ENCODE measurements around the gene NCAPH2.

NCAPH2 gene

DNA sequence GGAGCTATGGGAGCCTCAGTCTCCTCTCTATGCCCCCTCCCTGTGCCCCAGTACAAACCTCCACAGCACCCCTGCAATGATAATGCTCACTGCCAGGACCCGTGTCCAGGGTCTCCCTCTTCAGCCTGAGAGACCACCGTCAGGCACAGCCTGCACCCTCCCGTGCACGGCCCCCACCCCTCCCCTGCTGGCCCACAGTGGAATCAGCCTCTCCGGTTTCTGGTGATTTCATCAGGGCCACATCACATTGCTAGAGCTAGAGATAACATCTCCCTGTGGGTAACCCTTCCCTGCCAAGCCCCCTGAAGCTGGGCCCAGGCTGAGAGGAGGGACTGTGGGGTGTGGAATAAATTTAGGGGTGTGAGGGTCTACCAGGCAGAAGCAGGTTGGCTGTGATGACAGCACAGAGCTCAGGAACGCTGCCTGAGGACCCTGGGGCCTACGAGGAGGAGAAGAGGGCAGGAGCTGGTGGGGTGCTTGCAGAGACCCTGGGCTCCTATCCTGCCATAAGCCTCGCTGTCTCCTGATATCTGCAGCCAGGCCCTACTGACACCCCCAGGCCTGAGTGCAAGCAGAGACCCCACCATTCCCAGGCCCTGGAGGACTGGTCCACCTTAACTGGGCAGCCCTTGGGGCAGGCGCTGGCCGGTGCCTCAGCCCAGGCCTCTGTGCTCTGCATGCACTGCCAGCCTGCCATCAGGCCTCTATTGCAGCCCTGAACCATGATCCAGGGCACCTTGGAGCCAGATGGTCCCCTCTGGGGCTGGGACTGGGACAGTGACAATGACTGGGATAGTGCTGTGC lies 37.7 kb downstream of the NCAPH2 start, which contains the start of gene KLHDC7B:
KLHDC7B (plus strand) TSS at position 378 of the 804 bp plus-strand sequence; CDS start at position 723, 345 bp downstream.
- no peak within 1 kb of the TSS for H3K4me3 ChIP-seq (ENCODE audit: low read depth, low read length)
- ChIA-PET POLR2A (interaction anchor here (0.7 to 1.8 kb wide), 4 partner anchors 17 to 79 kb away, joined by 3 to 8 read pairs (median 4); partner anchors contain the start of genes LMF2, NCAPH2, SCO2 and SYCE3), CTCF (interaction anchor here (0.6 to 1.6 kb wide), 5 partner anchors 14 to 62 kb away, joined by 3 to 10 read pairs (median 4); partner anchors contain the start of genes SCO2 and SYCE3)
- H3K36me3 ChIP-seq (ENCODE audit: control insufficient read depth in 2 of 2, insufficient read depth in 1 of 2, low read length in 2 of 2): no peaks in the 10 kb centered on the region
- H3K27ac ChIP-seq (ENCODE audit: extremely low read depth, low read depth, low read length): 0 out of 2 replicates have a peak within 1 kb of the TSS, but pooled peaks have one; percentile 19
- H3K4me1 ChIP-seq (ENCODE audit: control insufficient read depth, insufficient read depth, low read length): 0 out of 2 replicates have a peak, but pooled peaks cover 2% of the 10 kb centered on the region
- no peaks in the 10 kb centered on the region for H3K9me3 ChIP-seq (ENCODE audit: control insufficient read depth, insufficient read depth, low read depth, low read length)
- TF ChIP-seq ZNF394 (tag by site-specific recombination; IDR thresholded peaks at IDR 0.05; ENCODE audit: borderline replicate concordance): no peak
- peak; percentile 43; the same call in 1 of the 2 replicates for TF ChIP-seq ZEB2 (tag by site-specific recombination; IDR thresholded peaks at IDR 0.05)
- TF ChIP-seq ZNF292 (tag by site-specific recombination; IDR thresholded peaks at IDR 0.05; ENCODE audit: borderline replicate concordance, low read depth): no peak
- TF ChIP-seq ZNF239 (tag by site-specific recombination; IDR thresholded peaks at IDR 0.05): no peak
- TF ChIP-seq SP7 (tag by site-specific recombination; IDR thresholded peaks at IDR 0.05): no peak
- TF ChIP-seq ZXDB (tag by site-specific recombination; IDR thresholded peaks at IDR 0.05): no peak
- peak; percentile 86 for TF ChIP-seq ZNF335 (tag by site-specific recombination; conservative IDR thresholded peaks at IDR 0.05)
- TF ChIP-seq ZSCAN30 (tag by site-specific recombination; IDR thresholded peaks at IDR 0.05): no peak
- no peak for TF ChIP-seq ZNF174 (tag by site-specific recombination; IDR thresholded peaks at IDR 0.05)
- TF ChIP-seq, protein P1, sequence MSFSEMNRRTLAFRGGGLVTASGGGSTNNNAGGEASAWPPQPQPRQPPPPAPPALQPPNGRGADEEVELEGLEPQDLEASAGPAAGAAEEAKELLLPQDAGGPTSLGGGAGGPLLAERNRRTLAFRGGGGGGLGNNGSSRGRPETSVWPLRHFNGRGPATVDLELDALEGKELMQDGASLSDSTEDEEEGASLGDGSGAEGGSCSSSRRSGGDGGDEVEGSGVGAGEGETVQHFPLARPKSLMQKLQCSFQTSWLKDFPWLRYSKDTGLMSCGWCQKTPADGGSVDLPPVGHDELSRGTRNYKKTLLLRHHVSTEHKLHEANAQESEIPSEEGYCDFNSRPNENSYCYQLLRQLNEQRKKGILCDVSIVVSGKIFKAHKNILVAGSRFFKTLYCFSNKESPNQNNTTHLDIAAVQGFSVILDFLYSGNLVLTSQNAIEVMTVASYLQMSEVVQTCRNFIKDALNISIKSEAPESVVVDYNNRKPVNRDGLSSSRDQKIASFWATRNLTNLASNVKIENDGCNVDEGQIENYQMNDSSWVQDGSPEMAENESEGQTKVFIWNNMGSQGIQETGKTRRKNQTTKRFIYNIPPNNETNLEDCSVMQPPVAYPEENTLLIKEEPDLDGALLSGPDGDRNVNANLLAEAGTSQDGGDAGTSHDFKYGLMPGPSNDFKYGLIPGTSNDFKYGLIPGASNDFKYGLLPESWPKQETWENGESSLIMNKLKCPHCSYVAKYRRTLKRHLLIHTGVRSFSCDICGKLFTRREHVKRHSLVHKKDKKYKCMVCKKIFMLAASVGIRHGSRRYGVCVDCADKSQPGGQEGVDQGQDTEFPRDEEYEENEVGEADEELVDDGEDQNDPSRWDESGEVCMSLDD (tag by site-specific recombination; IDR thresholded peaks at IDR 0.05): no peak; the same call in 1 of the 2 replicates
- TF ChIP-seq, protein P2, sequence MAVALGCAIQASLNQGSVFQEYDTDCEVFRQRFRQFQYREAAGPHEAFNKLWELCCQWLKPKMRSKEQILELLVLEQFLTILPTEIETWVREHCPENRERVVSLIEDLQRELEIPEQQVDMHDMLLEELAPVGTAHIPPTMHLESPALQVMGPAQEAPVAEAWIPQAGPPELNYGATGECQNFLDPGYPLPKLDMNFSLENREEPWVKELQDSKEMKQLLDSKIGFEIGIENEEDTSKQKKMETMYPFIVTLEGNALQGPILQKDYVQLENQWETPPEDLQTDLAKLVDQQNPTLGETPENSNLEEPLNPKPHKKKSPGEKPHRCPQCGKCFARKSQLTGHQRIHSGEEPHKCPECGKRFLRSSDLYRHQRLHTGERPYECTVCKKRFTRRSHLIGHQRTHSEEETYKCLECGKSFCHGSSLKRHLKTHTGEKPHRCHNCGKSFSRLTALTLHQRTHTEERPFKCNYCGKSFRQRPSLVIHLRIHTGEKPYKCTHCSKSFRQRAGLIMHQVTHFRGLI (tag by site-specific recombination; IDR thresholded peaks at IDR 0.05): no peak
- no peak for TF ChIP-seq ZNF221 (tag by site-specific recombination; IDR thresholded peaks at IDR 0.05; ENCODE audit: borderline replicate concordance)
- TF ChIP-seq, protein P3, sequence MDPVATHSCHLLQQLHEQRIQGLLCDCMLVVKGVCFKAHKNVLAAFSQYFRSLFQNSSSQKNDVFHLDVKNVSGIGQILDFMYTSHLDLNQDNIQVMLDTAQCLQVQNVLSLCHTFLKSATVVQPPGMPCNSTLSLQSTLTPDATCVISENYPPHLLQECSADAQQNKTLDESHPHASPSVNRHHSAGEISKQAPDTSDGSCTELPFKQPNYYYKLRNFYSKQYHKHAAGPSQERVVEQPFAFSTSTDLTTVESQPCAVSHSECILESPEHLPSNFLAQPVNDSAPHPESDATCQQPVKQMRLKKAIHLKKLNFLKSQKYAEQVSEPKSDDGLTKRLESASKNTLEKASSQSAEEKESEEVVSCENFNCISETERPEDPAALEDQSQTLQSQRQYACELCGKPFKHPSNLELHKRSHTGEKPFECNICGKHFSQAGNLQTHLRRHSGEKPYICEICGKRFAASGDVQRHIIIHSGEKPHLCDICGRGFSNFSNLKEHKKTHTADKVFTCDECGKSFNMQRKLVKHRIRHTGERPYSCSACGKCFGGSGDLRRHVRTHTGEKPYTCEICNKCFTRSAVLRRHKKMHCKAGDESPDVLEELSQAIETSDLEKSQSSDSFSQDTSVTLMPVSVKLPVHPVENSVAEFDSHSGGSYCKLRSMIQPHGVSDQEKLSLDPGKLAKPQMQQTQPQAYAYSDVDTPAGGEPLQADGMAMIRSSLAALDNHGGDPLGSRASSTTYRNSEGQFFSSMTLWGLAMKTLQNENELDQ (tag by site-specific recombination; IDR thresholded peaks at IDR 0.05; ENCODE audit: low read depth): no peak
- TF ChIP-seq ZNF132 (tag by site-specific recombination; IDR thresholded peaks at IDR 0.05; ENCODE audit: borderline replicate concordance): no peak
- TF ChIP-seq, protein P4, sequence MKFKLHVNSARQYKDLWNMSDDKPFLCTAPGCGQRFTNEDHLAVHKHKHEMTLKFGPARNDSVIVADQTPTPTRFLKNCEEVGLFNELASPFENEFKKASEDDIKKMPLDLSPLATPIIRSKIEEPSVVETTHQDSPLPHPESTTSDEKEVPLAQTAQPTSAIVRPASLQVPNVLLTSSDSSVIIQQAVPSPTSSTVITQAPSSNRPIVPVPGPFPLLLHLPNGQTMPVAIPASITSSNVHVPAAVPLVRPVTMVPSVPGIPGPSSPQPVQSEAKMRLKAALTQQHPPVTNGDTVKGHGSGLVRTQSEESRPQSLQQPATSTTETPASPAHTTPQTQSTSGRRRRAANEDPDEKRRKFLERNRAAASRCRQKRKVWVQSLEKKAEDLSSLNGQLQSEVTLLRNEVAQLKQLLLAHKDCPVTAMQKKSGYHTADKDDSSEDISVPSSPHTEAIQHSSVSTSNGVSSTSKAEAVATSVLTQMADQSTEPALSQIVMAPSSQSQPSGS (tag by site-specific recombination; IDR thresholded peaks at IDR 0.05; ENCODE audit: low read depth): no peak
- no peak for TF ChIP-seq KLF8 (tag by site-specific recombination; IDR thresholded peaks at IDR 0.05)
- no peak for TF ChIP-seq ZNF426 (tag by site-specific recombination; IDR thresholded peaks at IDR 0.05)
- 0 out of 2 replicates have a peak, but pooled peaks have one; percentile 36 for TF ChIP-seq KLF16 (tag by site-specific recombination; IDR thresholded peaks at IDR 0.05)
- no peak for TF ChIP-seq ZNF23 (tag by site-specific recombination; IDR thresholded peaks at IDR 0.05; ENCODE audit: borderline replicate concordance)
- TF ChIP-seq MZF1 (tag by site-specific recombination; IDR thresholded peaks at IDR 0.05; ENCODE audit: borderline replicate concordance): no peak
- TF ChIP-seq, protein P5, sequence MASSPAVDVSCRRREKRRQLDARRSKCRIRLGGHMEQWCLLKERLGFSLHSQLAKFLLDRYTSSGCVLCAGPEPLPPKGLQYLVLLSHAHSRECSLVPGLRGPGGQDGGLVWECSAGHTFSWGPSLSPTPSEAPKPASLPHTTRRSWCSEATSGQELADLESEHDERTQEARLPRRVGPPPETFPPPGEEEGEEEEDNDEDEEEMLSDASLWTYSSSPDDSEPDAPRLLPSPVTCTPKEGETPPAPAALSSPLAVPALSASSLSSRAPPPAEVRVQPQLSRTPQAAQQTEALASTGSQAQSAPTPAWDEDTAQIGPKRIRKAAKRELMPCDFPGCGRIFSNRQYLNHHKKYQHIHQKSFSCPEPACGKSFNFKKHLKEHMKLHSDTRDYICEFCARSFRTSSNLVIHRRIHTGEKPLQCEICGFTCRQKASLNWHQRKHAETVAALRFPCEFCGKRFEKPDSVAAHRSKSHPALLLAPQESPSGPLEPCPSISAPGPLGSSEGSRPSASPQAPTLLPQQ (tag by site-specific recombination; IDR thresholded peaks at IDR 0.05): peak; percentile 66; the same call in 1 of the 2 replicates
- no peak for TF ChIP-seq ZNF571 (tag by site-specific recombination; IDR thresholded peaks at IDR 0.05)
- TF ChIP-seq ZNF274 (IDR thresholded peaks at IDR 0.05; ENCODE audit: low read length): no peak
- no peak for TF ChIP-seq ZNF274 (tag by site-specific recombination; IDR thresholded peaks at IDR 0.05; ENCODE audit: borderline replicate concordance)
- no peak for TF ChIP-seq ZNF830 (tag by site-specific recombination; IDR thresholded peaks at IDR 0.05; ENCODE audit: low read depth)
